ENCODE measurements around the gene RNASEL.

Gene RNASEL

DNA sequence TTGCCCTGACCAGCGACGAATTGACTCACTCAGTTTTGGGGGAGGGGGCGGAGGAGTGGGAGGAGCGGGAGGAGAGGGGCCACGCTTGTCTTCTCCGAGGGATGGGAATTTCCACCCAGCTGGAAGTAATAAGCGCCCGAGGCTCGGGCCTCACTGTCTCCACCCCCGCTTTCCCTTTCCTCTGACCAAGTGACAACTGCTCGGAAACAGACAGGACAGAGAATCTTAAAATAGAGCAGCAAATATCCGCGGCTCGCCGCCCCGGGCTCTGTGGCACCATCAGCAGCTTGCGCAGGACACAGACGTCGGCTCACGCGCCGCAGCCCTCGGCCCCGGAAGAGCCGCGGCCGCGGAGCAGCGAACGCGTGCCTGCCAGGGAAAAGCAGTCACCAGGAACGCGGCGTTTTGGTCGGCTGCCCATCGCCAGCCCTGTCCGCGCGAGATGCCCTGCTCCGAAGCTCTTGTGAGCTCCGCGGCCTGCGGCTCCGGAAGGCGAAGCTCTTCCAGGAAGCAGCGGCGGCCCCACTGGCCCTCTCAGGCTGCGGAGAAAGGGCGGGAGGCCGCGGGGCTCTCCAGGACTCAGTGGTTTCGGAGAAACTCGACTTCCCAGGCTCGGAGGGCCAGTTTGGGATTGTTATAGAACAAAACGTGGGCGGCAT lies 25.9 kb upstream of the RNASEL start:
- no peak for TF ChIP-seq CSDC2 (CRISPR knock-in tag; IDR thresholded peaks at IDR 0.05)
- TF ChIP-seq OSR1 (CRISPR knock-in tag; IDR thresholded peaks at IDR 0.05), result no peak
- TF ChIP-seq, protein P1, sequence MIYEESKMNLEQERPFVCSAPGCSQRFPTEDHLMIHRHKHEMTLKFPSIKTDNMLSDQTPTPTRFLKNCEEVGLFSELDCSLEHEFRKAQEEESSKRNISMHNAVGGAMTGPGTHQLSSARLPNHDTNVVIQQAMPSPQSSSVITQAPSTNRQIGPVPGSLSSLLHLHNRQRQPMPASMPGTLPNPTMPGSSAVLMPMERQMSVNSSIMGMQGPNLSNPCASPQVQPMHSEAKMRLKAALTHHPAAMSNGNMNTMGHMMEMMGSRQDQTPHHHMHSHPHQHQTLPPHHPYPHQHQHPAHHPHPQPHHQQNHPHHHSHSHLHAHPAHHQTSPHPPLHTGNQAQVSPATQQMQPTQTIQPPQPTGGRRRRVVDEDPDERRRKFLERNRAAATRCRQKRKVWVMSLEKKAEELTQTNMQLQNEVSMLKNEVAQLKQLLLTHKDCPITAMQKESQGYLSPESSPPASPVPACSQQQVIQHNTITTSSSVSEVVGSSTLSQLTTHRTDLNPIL (CRISPR knock-in tag; IDR thresholded peaks at IDR 0.05; ENCODE audit: low read depth), result no peak
- TF ChIP-seq, protein P2, sequence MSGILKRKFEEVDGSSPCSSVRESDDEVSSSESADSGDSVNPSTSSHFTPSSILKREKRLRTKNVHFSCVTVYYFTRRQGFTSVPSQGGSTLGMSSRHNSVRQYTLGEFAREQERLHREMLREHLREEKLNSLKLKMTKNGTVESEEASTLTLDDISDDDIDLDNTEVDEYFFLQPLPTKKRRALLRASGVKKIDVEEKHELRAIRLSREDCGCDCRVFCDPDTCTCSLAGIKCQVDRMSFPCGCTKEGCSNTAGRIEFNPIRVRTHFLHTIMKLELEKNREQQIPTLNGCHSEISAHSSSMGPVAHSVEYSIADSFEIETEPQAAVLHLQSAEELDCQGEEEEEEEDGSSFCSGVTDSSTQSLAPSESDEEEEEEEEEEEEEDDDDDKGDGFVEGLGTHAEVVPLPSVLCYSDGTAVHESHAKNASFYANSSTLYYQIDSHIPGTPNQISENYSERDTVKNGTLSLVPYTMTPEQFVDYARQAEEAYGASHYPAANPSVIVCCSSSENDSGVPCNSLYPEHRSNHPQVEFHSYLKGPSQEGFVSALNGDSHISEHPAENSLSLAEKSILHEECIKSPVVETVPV (CRISPR knock-in tag; IDR thresholded peaks at IDR 0.05), result no peak
- TF ChIP-seq ZFP30 (CRISPR knock-in tag; IDR thresholded peaks at IDR 0.05), result no peak
- TF ChIP-seq, protein P3, sequence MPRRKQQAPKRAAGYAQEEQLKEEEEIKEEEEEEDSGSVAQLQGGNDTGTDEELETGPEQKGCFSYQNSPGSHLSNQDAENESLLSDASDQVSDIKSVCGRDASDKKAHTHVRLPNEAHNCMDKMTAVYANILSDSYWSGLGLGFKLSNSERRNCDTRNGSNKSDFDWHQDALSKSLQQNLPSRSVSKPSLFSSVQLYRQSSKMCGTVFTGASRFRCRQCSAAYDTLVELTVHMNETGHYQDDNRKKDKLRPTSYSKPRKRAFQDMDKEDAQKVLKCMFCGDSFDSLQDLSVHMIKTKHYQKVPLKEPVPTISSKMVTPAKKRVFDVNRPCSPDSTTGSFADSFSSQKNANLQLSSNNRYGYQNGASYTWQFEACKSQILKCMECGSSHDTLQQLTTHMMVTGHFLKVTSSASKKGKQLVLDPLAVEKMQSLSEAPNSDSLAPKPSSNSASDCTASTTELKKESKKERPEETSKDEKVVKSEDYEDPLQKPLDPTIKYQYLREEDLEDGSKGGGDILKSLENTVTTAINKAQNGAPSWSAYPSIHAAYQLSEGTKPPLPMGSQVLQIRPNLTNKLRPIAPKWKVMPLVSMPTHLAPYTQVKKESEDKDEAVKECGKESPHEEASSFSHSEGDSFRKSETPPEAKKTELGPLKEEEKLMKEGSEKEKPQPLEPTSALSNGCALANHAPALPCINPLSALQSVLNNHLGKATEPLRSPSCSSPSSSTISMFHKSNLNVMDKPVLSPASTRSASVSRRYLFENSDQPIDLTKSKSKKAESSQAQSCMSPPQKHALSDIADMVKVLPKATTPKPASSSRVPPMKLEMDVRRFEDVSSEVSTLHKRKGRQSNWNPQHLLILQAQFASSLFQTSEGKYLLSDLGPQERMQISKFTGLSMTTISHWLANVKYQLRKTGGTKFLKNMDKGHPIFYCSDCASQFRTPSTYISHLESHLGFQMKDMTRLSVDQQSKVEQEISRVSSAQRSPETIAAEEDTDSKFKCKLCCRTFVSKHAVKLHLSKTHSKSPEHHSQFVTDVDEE (CRISPR knock-in tag; IDR thresholded peaks at IDR 0.05), result peak; percentile 65; the same call in 1 of the 2 replicates
- TF ChIP-seq SNAI2 (CRISPR knock-in tag; IDR thresholded peaks at IDR 0.05), result no peak
- peak; percentile 76 for TF ChIP-seq ZFP3 (CRISPR knock-in tag; IDR thresholded peaks at IDR 0.05)
- no peak for TF ChIP-seq ESRRG (CRISPR knock-in tag; IDR thresholded peaks at IDR 0.05)
- no peak for TF ChIP-seq PPARA (CRISPR knock-in tag; IDR thresholded peaks at IDR 0.05; ENCODE audit: borderline replicate concordance)
- TF ChIP-seq, protein P4, sequence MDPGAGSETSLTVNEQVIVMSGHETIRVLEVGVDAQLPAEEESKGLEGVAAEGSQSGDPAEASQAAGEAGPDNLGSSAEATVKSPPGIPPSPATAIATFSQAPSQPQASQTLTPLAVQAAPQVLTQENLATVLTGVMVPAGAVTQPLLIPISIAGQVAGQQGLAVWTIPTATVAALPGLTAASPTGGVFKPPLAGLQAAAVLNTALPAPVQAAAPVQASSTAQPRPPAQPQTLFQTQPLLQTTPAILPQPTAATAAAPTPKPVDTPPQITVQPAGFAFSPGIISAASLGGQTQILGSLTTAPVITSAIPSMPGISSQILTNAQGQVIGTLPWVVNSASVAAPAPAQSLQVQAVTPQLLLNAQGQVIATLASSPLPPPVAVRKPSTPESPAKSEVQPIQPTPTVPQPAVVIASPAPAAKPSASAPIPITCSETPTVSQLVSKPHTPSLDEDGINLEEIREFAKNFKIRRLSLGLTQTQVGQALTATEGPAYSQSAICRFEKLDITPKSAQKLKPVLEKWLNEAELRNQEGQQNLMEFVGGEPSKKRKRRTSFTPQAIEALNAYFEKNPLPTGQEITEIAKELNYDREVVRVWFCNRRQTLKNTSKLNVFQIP (CRISPR knock-in tag; IDR thresholded peaks at IDR 0.05; ENCODE audit: borderline replicate concordance, low read depth), result no peak
- no peak for TF ChIP-seq ARNTL (CRISPR knock-in tag; IDR thresholded peaks at IDR 0.05; ENCODE audit: borderline replicate concordance, low read depth)
- no peak for TF ChIP-seq BACH2 (CRISPR knock-in tag; IDR thresholded peaks at IDR 0.05; ENCODE audit: borderline replicate concordance)
- TF ChIP-seq, protein P5, sequence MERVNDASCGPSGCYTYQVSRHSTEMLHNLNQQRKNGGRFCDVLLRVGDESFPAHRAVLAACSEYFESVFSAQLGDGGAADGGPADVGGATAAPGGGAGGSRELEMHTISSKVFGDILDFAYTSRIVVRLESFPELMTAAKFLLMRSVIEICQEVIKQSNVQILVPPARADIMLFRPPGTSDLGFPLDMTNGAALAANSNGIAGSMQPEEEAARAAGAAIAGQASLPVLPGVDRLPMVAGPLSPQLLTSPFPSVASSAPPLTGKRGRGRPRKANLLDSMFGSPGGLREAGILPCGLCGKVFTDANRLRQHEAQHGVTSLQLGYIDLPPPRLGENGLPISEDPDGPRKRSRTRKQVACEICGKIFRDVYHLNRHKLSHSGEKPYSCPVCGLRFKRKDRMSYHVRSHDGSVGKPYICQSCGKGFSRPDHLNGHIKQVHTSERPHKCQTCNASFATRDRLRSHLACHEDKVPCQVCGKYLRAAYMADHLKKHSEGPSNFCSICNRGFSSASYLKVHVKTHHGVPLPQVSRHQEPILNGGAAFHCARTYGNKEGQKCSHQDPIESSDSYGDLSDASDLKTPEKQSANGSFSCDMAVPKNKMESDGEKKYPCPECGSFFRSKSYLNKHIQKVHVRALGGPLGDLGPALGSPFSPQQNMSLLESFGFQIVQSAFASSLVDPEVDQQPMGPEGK (CRISPR knock-in tag; IDR thresholded peaks at IDR 0.05; ENCODE audit: borderline replicate concordance), result no peak
- TF ChIP-seq GLIS3 (CRISPR knock-in tag; IDR thresholded peaks at IDR 0.05), result no peak
- no peak for TF ChIP-seq ZC3H10 (CRISPR knock-in tag; IDR thresholded peaks at IDR 0.05)
- no peak for TF ChIP-seq TOX (CRISPR knock-in tag; IDR thresholded peaks at IDR 0.05; ENCODE audit: borderline replicate concordance)
- 0 out of 2 replicates have a peak, but pooled peaks have one; percentile 38 for TF ChIP-seq ZNF8 (CRISPR knock-in tag; IDR thresholded peaks at IDR 0.05)
- TF ChIP-seq RARB (CRISPR knock-in tag; IDR thresholded peaks at IDR 0.05), result no peak
- no peak for TF ChIP-seq ISL1 (CRISPR knock-in tag; IDR thresholded peaks at IDR 0.05)
- no peak for TF ChIP-seq ZNF565 (CRISPR knock-in tag; conservative IDR thresholded peaks at IDR 0.05; ENCODE audit: low read depth)
- TF ChIP-seq TCF4 (CRISPR knock-in tag; IDR thresholded peaks at IDR 0.05; ENCODE audit: borderline replicate concordance), result peak; percentile 53
- no peak for TF ChIP-seq ZNF70 (CRISPR knock-in tag; IDR thresholded peaks at IDR 0.05)
- peak; percentile 82 for ATAC-seq

DNA sequence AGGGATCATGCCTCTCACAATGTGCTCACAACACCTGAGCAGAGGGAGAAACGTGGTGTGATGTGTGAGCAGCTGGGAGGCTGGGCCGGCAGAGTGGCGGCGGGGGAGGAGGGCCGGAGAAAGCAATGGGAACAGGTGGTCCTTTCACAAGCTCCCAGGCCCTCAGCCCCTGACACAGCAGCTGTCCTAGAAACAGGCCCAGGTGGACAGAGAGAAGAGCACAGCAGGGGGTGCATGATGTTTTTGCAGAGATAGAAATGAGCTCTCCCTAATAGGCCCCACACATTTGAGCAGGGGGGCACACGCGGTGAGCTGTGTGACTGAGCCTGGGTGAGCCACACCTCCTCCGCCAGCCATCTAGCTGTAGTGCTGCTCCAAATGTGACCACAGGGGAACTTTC lies 22.7 kb upstream of the RNASEL start:
- TF ChIP-seq, protein P3 (CRISPR knock-in tag; IDR thresholded peaks at IDR 0.05), result no peak
- TF ChIP-seq TOX (CRISPR knock-in tag; IDR thresholded peaks at IDR 0.05; ENCODE audit: borderline replicate concordance) (no peak), ZC3H10 (CRISPR knock-in tag; IDR thresholded peaks at IDR 0.05) (no peak), SNAI2 (CRISPR knock-in tag; IDR thresholded peaks at IDR 0.05) (no peak), BACH2 (CRISPR knock-in tag; IDR thresholded peaks at IDR 0.05; ENCODE audit: borderline replicate concordance) (no peak), RARB (CRISPR knock-in tag; IDR thresholded peaks at IDR 0.05) (no peak), ZFP30 (CRISPR knock-in tag; IDR thresholded peaks at IDR 0.05) (no peak)
- TF ChIP-seq, protein P4 (CRISPR knock-in tag; IDR thresholded peaks at IDR 0.05; ENCODE audit: borderline replicate concordance, low read depth), result no peak
- TF ChIP-seq, protein P2 (CRISPR knock-in tag; IDR thresholded peaks at IDR 0.05), result no peak
- ATAC-seq, result no peak

Data from SK-N-SH treated with all-trans-retinoic acid at 6 μM for 48 hours (cell line).